OCI-LY1 (cell line): Measurements from ENCODE around the gene TANC1.

Experiments used
- H2AFZ ChIP-seq: fragments of 200-600 bp; sonication (generic), shearing (Covaris generic); 2 replicates; pipeline ENCODE4 v1.6.0; 2014; ENCODE audit warnings: antibody characterized with exemption, mild to moderate bottlenecking, low read length
- H3F3A ChIP-seq: fragments of 200-600 bp; sonication (generic), shearing (Covaris generic); 2 replicates; pipeline ENCODE4 v1.6.0; 2014; ENCODE audit warnings: mild to moderate bottlenecking, antibody characterized with exemption, low read length, moderate library complexity; ENCODE audit not compliant: insufficient read depth
- H3K27ac ChIP-seq: fragments of 200-600 bp; sonication (generic); 2 replicates; pipeline ENCODE4 v1.5.1; 2014; ENCODE audit warnings: low read length, mixed run types, mild to moderate bottlenecking, low read depth; ENCODE audit not compliant: poor library complexity, severe bottlenecking
- H3K27me3 ChIP-seq: fragments of 200-600 bp; sonication (generic); 2 replicates; pipeline ENCODE4 v1.6.0; 2014; ENCODE audit warnings: antibody characterized with exemption, mild to moderate bottlenecking, low read length, moderate library complexity; ENCODE audit not compliant: insufficient read depth
- H3K36me3 ChIP-seq: fragments of 200-600 bp; sonication (generic); 2 replicates; pipeline ENCODE4 v1.6.1; 2014; ENCODE audit warnings: mild to moderate bottlenecking, antibody characterized with exemption, low read length, moderate library complexity, mixed read lengths; ENCODE audit not compliant: insufficient read depth
- H3K4me1 ChIP-seq: fragments of 200-600 bp; sonication (generic); 2 replicates; pipeline ENCODE4 v1.5.1; 2014; ENCODE audit warnings: mild to moderate bottlenecking, low read length, moderate library complexity; ENCODE audit not compliant: insufficient read depth, severe bottlenecking
- H3K4me2 ChIP-seq: fragments of 200-600 bp; sonication (generic), shearing (Covaris generic); 2 replicates; pipeline ENCODE4 v1.6.1; 2014; ENCODE audit warnings: low read length
- H3K4me3 ChIP-seq: fragments of 200-600 bp; sonication (generic); 2 replicates; pipeline ENCODE4 v1.5.1; 2014; ENCODE audit warnings: low read length, low read depth, mild to moderate bottlenecking, mixed read lengths; ENCODE audit not compliant: poor library complexity, severe bottlenecking
- H3K79me2 ChIP-seq: fragments of 200-600 bp; shearing (Covaris generic); 2 replicates; pipeline ENCODE4 v1.6.1; 2016; ENCODE audit warnings: mixed run types, low read length, mixed read lengths; ENCODE audit not compliant: insufficient read depth
- H3K9ac ChIP-seq: fragments of 200-600 bp; sonication (generic), shearing (Covaris generic); 2 replicates; pipeline ENCODE4 v1.6.1; 2014; ENCODE audit warnings: mild to moderate bottlenecking, low read length, mixed read lengths
- H3K9me2 ChIP-seq: fragments of 200-600 bp; sonication (generic), shearing (Covaris generic); 2 replicates; pipeline ENCODE4 v1.6.1; 2014; ENCODE audit warnings: low read depth, mild to moderate bottlenecking, low read length, mixed read lengths
- H3K9me3 ChIP-seq: fragments of 200-600 bp; shearing (Covaris generic); 2 replicates; pipeline ENCODE4 v1.6.1; 2014; ENCODE audit warnings: low read length, mixed read lengths
- H4K20me1 ChIP-seq: fragments of 200-600 bp; sonication (generic), shearing (Covaris generic); 2 replicates; pipeline ENCODE4 v1.6.0; 2016; ENCODE audit warnings: mild to moderate bottlenecking, low read length; ENCODE audit not compliant: insufficient read depth
- CTCF ChIP-seq: fragments of 200-600 bp; sonication (generic), shearing (Covaris generic); IDR thresholded peaks from 2 replicates; pipeline ENCODE4 v1.5.1; 2017; ENCODE audit warnings: mild to moderate bottlenecking, antibody characterized with exemption, low read length, moderate library complexity, mixed read lengths
- EZH2 ChIP-seq: fragments of 200-600 bp; sonication (generic), shearing (Covaris generic); IDR thresholded peaks from 2 replicates; pipeline ENCODE4 v1.8.0; 2017; ENCODE audit warnings: borderline replicate concordance, mixed run types, mild to moderate bottlenecking, antibody characterized with exemption, low read length, moderate library complexity, mixed read lengths

Gene TANC1

GRCh38 chr2:159019021-159019420, 50.6 kb downstream of the TANC1 start:
- Histone ChIP-seq H3F3A (no peaks in the 10 kb centered on the region), H3K4me3 (no peak overlapping the region), H3K4me1 (no peaks in the 10 kb centered on the region), H3K9ac (no peak overlapping the region), H4K20me1 (no peaks in the 10 kb centered on the region), H3K27ac (no peak overlapping the region), H3K36me3 (no peaks in the 10 kb centered on the region), H3K4me2 (no peak overlapping the region), H2AFZ (no peak overlapping the region), H3K27me3 (no peaks in the 10 kb centered on the region), H3K9me3 (0 out of 2 replicates have a peak, but pooled peaks cover 2% of the 10 kb centered on the region), H3K79me2 (no peaks in the 10 kb centered on the region), H3K9me2 (no peaks in the 10 kb centered on the region)
- no peak for TF ChIP-seq CTCF
- no peak for TF ChIP-seq EZH2

- H3K9me3 ChIP-seq = no peaks in the 10 kb centered on the region
- no peak for TF ChIP-seq EZH2
- TF ChIP-seq CTCF = no peak
Measured at GRCh38 chr2:159022019-159022418, 53.6 kb downstream of the TANC1 start.

GRCh38 chr2:159026170-159026569, 57.7 kb downstream of the TANC1 start:
- H3K9me2 ChIP-seq = no peaks in the 10 kb centered on the region

More at GRCh38 chr2:159022019-159022418, 53.6 kb downstream of the TANC1 start:
- Histone ChIP-seq H4K20me1 (no peaks in the 10 kb centered on the region), H3K9ac (no peak overlapping the region), H3K79me2 (no peaks in the 10 kb centered on the region), H3K27ac (no peak overlapping the region), H3K27me3 (no peaks in the 10 kb centered on the region), H2AFZ (no peak overlapping the region), H3K9me2 (no peaks in the 10 kb centered on the region), H3K4me3 (no peak overlapping the region), H3F3A (no peaks in the 10 kb centered on the region), H3K4me2 (no peak overlapping the region), H3K36me3 (no peaks in the 10 kb centered on the region), H3K4me1 (no peaks in the 10 kb centered on the region)

More at GRCh38 chr2:159026170-159026569, 57.7 kb downstream of the TANC1 start:
- H3K9me3 ChIP-seq = no peaks in the 10 kb centered on the region
- no peaks in the 10 kb centered on the region for H3F3A ChIP-seq
- no peaks in the 10 kb centered on the region for H3K79me2 ChIP-seq
- no peak overlapping the region for H3K9ac ChIP-seq
- H4K20me1 ChIP-seq = no peaks in the 10 kb centered on the region
- no peak overlapping the region for H3K27ac ChIP-seq
- no peaks in the 10 kb centered on the region for H3K4me1 ChIP-seq
- H2AFZ ChIP-seq = no peak overlapping the region
- no peak overlapping the region for H3K4me2 ChIP-seq
- TF ChIP-seq CTCF (no peak), EZH2 (no peak)
- no peaks in the 10 kb centered on the region for H3K27me3 ChIP-seq
- H3K4me3 ChIP-seq = no peak overlapping the region
- no peaks in the 10 kb centered on the region for H3K36me3 ChIP-seq
